Stomach (tissue), 4 donors: Measurements from ENCODE around the gene PNPLA3.

Source experiments
- POLR2A ChIP-seq, 4 donors: fragments of 450-650 bp; IDR thresholded peaks; one replicate each; pipeline ENCODE4 v1.6.1; 2016; ENCODE audit warnings: antibody characterized with exemption in 4 of 4, control low read depth in 2 of 4, mild to moderate bottlenecking in 1 of 4, moderate library complexity in 1 of 4
- TF ChIP-seq, protein P1 (sequence below), 7 experiments: fragments of 450-650 bp in 4 of 7; fragments of 200-600 bp in 3 of 7; sonication (generic) in 3 of 7; IDR thresholded peaks; one replicate each; pipeline ENCODE4 v1.5.1; 2016 to 2019; ENCODE audit warnings: antibody characterized with exemption in 7 of 7, control low read depth in 2 of 7, mild to moderate bottlenecking in 1 of 7

DNA sequence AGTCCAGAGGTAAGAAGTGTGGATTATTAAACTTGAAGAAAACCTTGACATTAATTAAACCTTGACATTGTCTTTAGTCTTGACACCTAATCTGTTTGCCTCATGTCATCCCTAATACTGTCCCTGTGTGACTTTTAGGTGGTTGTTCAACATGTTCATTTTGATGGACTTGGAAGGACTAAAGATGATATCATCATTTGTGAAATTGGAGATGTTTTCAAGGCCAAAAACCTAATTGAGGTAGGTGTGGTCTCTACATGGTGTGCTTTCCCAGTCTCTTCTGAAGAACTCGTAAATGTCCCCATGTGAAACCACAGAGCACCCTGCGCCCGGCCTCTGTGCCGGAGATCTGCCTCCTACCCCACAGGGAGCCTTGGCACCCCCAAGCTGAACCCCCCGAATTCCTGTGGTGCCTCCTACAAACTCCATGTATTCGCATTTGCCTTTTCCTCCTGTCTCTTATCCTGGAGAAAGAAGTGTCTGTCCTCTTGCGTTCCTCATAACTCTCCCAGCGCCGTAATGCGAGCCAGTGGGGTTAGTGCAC is 40.8 kb downstream of the PNPLA3 start:
- no peak for TF ChIP-seq POLR2A (IDR thresholded peaks at IDR 0.05)
- TF ChIP-seq, protein P1, sequence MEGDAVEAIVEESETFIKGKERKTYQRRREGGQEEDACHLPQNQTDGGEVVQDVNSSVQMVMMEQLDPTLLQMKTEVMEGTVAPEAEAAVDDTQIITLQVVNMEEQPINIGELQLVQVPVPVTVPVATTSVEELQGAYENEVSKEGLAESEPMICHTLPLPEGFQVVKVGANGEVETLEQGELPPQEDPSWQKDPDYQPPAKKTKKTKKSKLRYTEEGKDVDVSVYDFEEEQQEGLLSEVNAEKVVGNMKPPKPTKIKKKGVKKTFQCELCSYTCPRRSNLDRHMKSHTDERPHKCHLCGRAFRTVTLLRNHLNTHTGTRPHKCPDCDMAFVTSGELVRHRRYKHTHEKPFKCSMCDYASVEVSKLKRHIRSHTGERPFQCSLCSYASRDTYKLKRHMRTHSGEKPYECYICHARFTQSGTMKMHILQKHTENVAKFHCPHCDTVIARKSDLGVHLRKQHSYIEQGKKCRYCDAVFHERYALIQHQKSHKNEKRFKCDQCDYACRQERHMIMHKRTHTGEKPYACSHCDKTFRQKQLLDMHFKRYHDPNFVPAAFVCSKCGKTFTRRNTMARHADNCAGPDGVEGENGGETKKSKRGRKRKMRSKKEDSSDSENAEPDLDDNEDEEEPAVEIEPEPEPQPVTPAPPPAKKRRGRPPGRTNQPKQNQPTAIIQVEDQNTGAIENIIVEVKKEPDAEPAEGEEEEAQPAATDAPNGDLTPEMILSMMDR (IDR thresholded peaks at IDR 0.05), result no peak
